Measurements from ENCODE around the gene ATP8B4. TPM values are rescaled to one million over a fixed set of nuclear protein-coding genes. Genes with fewer than 3 reads are reported as not detected.

ATP8B4 gene
- total RNA-seq, 6 experiments from 2014 or later: 4.5 to 10.1 (median 6.7) TPM

DNA sequence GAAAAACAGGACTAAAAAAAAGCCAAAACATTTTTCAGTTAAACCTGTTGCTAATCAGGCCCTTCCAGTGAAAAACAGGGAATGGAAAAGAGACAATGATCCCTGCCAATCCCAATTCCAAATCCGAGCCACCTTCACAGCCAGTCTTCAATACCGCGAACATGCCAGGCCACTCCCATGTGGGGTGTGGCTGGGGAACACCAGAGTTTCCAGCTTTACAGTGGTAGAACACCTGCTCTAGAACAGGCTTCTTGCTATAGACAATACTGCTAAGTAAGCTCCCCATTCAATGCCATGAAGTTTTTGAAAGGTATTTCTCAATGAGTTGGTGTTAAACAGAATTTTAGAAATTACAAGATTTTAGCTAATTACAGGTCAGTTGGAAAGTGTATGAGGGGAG is 228.3 kb downstream of the ATP8B4 start:
- 90% methylated on average over 3 of the region's 3 CpGs for WGBS (ENCODE audit: insufficient coverage, low coverage, low lambda C conversion rate, missing lambda C conversion rate)
- H3K27me3 ChIP-seq: no peaks in the 10 kb centered on the region
- no peak for DNase-seq

DNA sequence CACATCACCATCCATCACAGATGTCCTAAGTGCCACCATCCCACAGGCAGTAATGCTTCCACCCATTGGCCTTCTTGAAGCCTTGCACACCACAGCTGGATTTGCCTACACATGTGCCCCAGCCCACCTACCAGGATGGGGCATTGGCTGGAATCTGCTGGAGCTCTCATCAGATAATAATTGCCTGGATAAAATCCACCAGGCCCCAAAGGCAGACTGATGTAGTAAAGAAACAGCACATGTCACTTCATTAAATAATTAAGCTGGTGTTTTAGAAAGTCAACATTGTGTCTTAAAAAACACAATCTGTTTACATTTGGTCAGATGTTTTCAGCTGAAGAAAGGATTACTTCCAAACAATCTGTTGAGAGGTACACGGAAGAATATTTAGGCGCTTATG is 229.5 kb downstream of the ATP8B4 start:
- WGBS (ENCODE audit: insufficient coverage, low coverage, low lambda C conversion rate, missing lambda C conversion rate): 87% methylated on average over 2 of the region's 2 CpGs
- H3K27ac ChIP-seq: no peak overlapping the region

More for the DNA sequence above, 228.3 kb downstream of the ATP8B4 start:
- no peaks in the 10 kb centered on the region for H3K9me3 ChIP-seq
- H3K4me3 ChIP-seq: no peak overlapping the region
- no peak for ATAC-seq
- H3K4me1 ChIP-seq: no peaks in the 10 kb centered on the region
- H3K36me3 ChIP-seq: no peaks in the 10 kb centered on the region
- no peak for TF ChIP-seq POLR2A (IDR thresholded peaks at IDR 0.05)
- TF ChIP-seq, protein P1, sequence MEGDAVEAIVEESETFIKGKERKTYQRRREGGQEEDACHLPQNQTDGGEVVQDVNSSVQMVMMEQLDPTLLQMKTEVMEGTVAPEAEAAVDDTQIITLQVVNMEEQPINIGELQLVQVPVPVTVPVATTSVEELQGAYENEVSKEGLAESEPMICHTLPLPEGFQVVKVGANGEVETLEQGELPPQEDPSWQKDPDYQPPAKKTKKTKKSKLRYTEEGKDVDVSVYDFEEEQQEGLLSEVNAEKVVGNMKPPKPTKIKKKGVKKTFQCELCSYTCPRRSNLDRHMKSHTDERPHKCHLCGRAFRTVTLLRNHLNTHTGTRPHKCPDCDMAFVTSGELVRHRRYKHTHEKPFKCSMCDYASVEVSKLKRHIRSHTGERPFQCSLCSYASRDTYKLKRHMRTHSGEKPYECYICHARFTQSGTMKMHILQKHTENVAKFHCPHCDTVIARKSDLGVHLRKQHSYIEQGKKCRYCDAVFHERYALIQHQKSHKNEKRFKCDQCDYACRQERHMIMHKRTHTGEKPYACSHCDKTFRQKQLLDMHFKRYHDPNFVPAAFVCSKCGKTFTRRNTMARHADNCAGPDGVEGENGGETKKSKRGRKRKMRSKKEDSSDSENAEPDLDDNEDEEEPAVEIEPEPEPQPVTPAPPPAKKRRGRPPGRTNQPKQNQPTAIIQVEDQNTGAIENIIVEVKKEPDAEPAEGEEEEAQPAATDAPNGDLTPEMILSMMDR (IDR thresholded peaks at IDR 0.05): no peak
- H3K27ac ChIP-seq: no peak overlapping the region
- intact Hi-C loops (cut with DNase I): no loop called here

DNA sequence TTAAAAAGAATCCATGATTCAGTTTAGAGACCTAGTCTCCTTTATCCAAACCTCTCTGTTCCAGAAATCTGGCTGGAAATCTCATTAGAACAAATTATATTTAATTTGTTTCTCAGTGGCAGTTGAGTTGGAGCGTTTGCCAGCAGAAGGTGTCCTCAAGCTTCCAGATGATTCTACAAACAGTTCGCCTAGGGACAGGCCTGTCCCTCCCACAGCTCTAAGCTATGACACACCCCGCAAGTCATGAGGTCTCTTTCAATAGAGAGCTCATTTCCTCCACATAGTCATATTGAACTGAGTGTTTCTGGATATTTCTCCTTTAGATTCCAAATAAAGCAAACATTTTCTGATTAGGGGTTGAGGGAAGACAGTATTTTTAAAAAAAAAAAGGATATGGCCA is 230.3 kb downstream of the ATP8B4 start:
- no peaks in the 10 kb centered on the region for H3K4me1 ChIP-seq
- DNase-seq (no peak), ATAC-seq (no peak)
- intact Hi-C loops (cut with DNase I): no loop called here
- H3K36me3 ChIP-seq: no peaks in the 10 kb centered on the region
- H3K27me3 ChIP-seq: no peaks in the 10 kb centered on the region
- no peak overlapping the region for H3K4me3 ChIP-seq
- WGBS (ENCODE audit: insufficient coverage, low coverage, low lambda C conversion rate, missing lambda C conversion rate): 96% methylated on average over 3 of the region's 3 CpGs
- H3K9me3 ChIP-seq: no peaks in the 10 kb centered on the region
- H3K27ac ChIP-seq: no peak overlapping the region
- TF ChIP-seq, protein P1 (IDR thresholded peaks at IDR 0.05): no peak
- no peak for TF ChIP-seq POLR2A (IDR thresholded peaks at IDR 0.05)

More for the DNA sequence above, 229.5 kb downstream of the ATP8B4 start:
- intact Hi-C loops (cut with DNase I): no loop called here
- Histone ChIP-seq H3K36me3 (no peaks in the 10 kb centered on the region), H3K4me1 (no peaks in the 10 kb centered on the region), H3K27me3 (no peaks in the 10 kb centered on the region), H3K4me3 (no peak overlapping the region), H3K9me3 (no peaks in the 10 kb centered on the region)
- ATAC-seq: no peak
- no peak for DNase-seq
- TF ChIP-seq, protein P1 (IDR thresholded peaks at IDR 0.05): no peak
- no peak for TF ChIP-seq POLR2A (IDR thresholded peaks at IDR 0.05)

DNA sequence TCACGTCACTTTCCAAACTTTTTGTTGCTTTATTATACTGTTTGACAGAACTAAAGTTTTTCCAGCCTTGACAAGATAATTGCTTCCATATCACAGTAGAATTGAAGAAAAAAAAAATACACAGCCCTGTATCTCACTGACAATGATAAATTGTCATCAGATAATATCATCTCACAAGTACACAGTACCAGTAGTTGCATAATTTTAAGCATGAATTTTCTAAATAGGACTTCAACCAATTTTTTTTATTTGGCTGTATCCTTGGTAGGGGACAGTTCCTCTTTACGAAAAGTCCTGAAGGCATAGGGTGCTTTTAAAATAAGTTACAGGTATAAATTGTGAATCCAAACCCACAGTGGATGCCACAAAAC is 230.7 kb downstream of the ATP8B4 start:
- Histone ChIP-seq H3K36me3 (no peaks in the 10 kb centered on the region), H3K27me3 (no peaks in the 10 kb centered on the region), H3K9me3 (no peaks in the 10 kb centered on the region), H3K27ac (no peak overlapping the region), H3K4me3 (no peak overlapping the region), H3K4me1 (no peaks in the 10 kb centered on the region)
- no peak for DNase-seq
- WGBS (ENCODE audit: insufficient coverage, low coverage, low lambda C conversion rate, missing lambda C conversion rate): 88% methylated on average over 2 of the region's 2 CpGs
- ATAC-seq: no peak
- TF ChIP-seq, protein P1 (IDR thresholded peaks at IDR 0.05): no peak
- TF ChIP-seq POLR2A (IDR thresholded peaks at IDR 0.05): no peak
- intact Hi-C loops (cut with DNase I): no loop called here

Data from right lobe of liver (tissue), 6 donors.